Fibroblast of lung (primary cell): Measurements from ENCODE around the gene TAS2R10. TPM values are rescaled to one million over a fixed set of nuclear protein-coding genes. Genes with fewer than 3 reads are reported as not detected.
A peak's percentile ranks its signal among the peaks of the same experiment; 100 is the strongest.

Experiments
- DNase-seq, 2 donors: peaks; one replicate each; pipeline versions ENCODE4 v3.0.0 to v3.0.0-alpha.2; 2010; ENCODE audit warnings: low read depth in 2 of 2
- H2AFZ ChIP-seq: 2 replicates; pipeline ENCODE4 v1.5.1; 2012; ENCODE audit warnings: low read length, control low read depth, inconsistent platforms
- H3K27ac ChIP-seq: 2 replicates; pipeline ENCODE4 v1.5.1; 2011; ENCODE audit warnings: low read length, control low read depth; ENCODE audit not compliant: insufficient read depth
- H3K27me3 ChIP-seq: 2 replicates; pipeline ENCODE4 v1.5.1; 2011; ENCODE audit warnings: mild to moderate bottlenecking, low read length; ENCODE audit not compliant: control insufficient read depth, insufficient read depth
- H3K36me3 ChIP-seq: 2 replicates; pipeline ENCODE4 v1.5.1; 2011; ENCODE audit warnings: low read length; ENCODE audit not compliant: control insufficient read depth, insufficient read depth
- H3K4me1 ChIP-seq: 2 replicates; pipeline ENCODE4 v1.5.1; 2011; ENCODE audit warnings: low read length; ENCODE audit not compliant: control insufficient read depth, insufficient read depth; ENCODE audit errors: extremely low read depth
- H3K4me2 ChIP-seq: 2 replicates; pipeline ENCODE4 v1.5.1; 2011; ENCODE audit warnings: low read length, control low read depth; ENCODE audit not compliant: insufficient read depth; ENCODE audit errors: extremely low read depth
- H3K4me3 ChIP-seq, 4 experiments: fragments of 200-600 bp in 1 of 4; sonication (generic) in 1 of 4; replicated peaks in 1 of 4; 2 replicates each; pipeline ENCODE4 v1.5.1; 2011 to 2016; ENCODE audit warnings: low read length in 4 of 4, low read depth in 3 of 4, mild to moderate bottlenecking in 3 of 4, control low read depth in 2 of 4, inconsistent platforms in 1 of 4, mixed read lengths in 1 of 4; ENCODE audit not compliant: insufficient read depth in 1 of 4; ENCODE audit errors: control extremely low read depth in 1 of 4
- H3K79me2 ChIP-seq: 2 replicates; pipeline ENCODE4 v1.5.1; 2012; ENCODE audit warnings: mild to moderate bottlenecking, low read length, inconsistent platforms; ENCODE audit not compliant: control insufficient read depth, insufficient read depth
- H3K9ac ChIP-seq: 2 replicates; pipeline ENCODE4 v1.5.1; 2011; ENCODE audit warnings: mild to moderate bottlenecking, low read length, control low read depth; ENCODE audit not compliant: insufficient read depth
- H3K9me3 ChIP-seq: 2 replicates; pipeline ENCODE4 v1.5.1; 2012; ENCODE audit warnings: low read depth, low read length; ENCODE audit not compliant: control insufficient read depth, insufficient read depth
- H4K20me1 ChIP-seq: 2 replicates; pipeline ENCODE4 v1.5.1; 2011; ENCODE audit warnings: low read length; ENCODE audit not compliant: control insufficient read depth, insufficient read depth; ENCODE audit errors: extremely low read depth
- CTCF ChIP-seq, 2 donors: IDR thresholded peaks in 1 of 2; conservative IDR thresholded peaks in 1 of 2; 1 replicate in 1 of 2; 2 replicates in 1 of 2; pipeline ENCODE4 v1.5.1; 2011 to 2012; ENCODE audit warnings: low read length in 2 of 2, control low read depth in 1 of 2, inconsistent platforms in 1 of 2, low read depth in 1 of 2, mild to moderate bottlenecking in 1 of 2
- EZH2 ChIP-seq: IDR thresholded peaks from 2 replicates; pipeline ENCODE4 v1.5.1; 2012; ENCODE audit warnings: low read length, control low read depth, mild to moderate bottlenecking; ENCODE audit errors: missing control alignments
- polyA plus RNA-seq, 2 donors: library from polyadenylated mRNA; depleted of rRNA in 1 of 2; stranded (reverse) in 1 of 2; unstranded in 1 of 2; fragments of >200 nt; gene quantifications; 2 replicates each; pipeline ENCODE4 v1.2.1, GENCODE V29; 2011 to 2012; ENCODE audit warnings: missing spikeins in 1 of 2
- total RNA-seq: library from RNA; depleted of rRNA; stranded (reverse); fragments of >200 nt; gene quantifications from 2 replicates; pipeline ENCODE4 v1.2.1, GENCODE V29; 2014

TAS2R10 gene
- total and polyA plus RNA-seq, 2 donors (not counting 1 experiment from before 2014, with no cell fraction given), result 0.10 to 0.50 TPM

GRCh38 chr12:10863512-10864218 lies 37.5 kb upstream of the TAS2R10 start:
- H3K79me2 ChIP-seq, result no peaks in the 10 kb centered on the region
- H2AFZ ChIP-seq, result no peak overlapping the region
- H3K9ac ChIP-seq, result no peak overlapping the region
- no peaks in the 10 kb centered on the region for H3K4me1 ChIP-seq
- H3K4me3 ChIP-seq, result no peak overlapping the region
- H3K36me3 ChIP-seq, result no peaks in the 10 kb centered on the region
- no peak overlapping the region for H3K27ac ChIP-seq
- H3K27me3 ChIP-seq, result no peaks in the 10 kb centered on the region
- TF ChIP-seq EZH2 (no peak), CTCF (conservative IDR thresholded peaks at IDR 0.05 in 1 of 2, IDR thresholded peaks at IDR 0.05 in 1 of 2; ENCODE audit: low read depth in 1 of 2, low read length in 2 of 2) (no peak)
- no peaks in the 10 kb centered on the region for H3K9me3 ChIP-seq
- H3K4me2 ChIP-seq, result no peak overlapping the region
- DNase-seq, result no peak
- no peaks in the 10 kb centered on the region for H4K20me1 ChIP-seq

GRCh38 chr12:10861366-10861765 lies 35.2 kb upstream of the TAS2R10 start:
- Histone ChIP-seq H3K4me2 (no peak overlapping the region), H3K9ac (no peak overlapping the region), H3K4me1 (no peaks in the 10 kb centered on the region), H3K4me3 (no peak overlapping the region), H4K20me1 (no peaks in the 10 kb centered on the region), H3K27me3 (no peaks in the 10 kb centered on the region), H2AFZ (no peak overlapping the region), H3K36me3 (no peaks in the 10 kb centered on the region), H3K9me3 (no peaks in the 10 kb centered on the region), H3K79me2 (no peaks in the 10 kb centered on the region), H3K27ac (no peak overlapping the region)
- no peak for TF ChIP-seq EZH2
- no peak for TF ChIP-seq CTCF (conservative IDR thresholded peaks at IDR 0.05 in 1 of 2, IDR thresholded peaks at IDR 0.05 in 1 of 2; ENCODE audit: low read depth in 1 of 2, low read length in 2 of 2)
- peak; percentile 6 to 20 for DNase-seq

GRCh38 chr12:10855807-10856206 lies 29.6 kb upstream of the TAS2R10 start:
- H3K4me1 ChIP-seq, result no peaks in the 10 kb centered on the region
- H3K9ac ChIP-seq, result no peak overlapping the region
- H4K20me1 ChIP-seq, result no peaks in the 10 kb centered on the region
- no peaks in the 10 kb centered on the region for H3K36me3 ChIP-seq
- H3K79me2 ChIP-seq, result no peaks in the 10 kb centered on the region
- TF ChIP-seq CTCF (conservative IDR thresholded peaks at IDR 0.05 in 1 of 2, IDR thresholded peaks at IDR 0.05 in 1 of 2; ENCODE audit: low read depth in 1 of 2, low read length in 2 of 2), result no peak
- TF ChIP-seq EZH2, result no peak
- no peak overlapping the region for H3K27ac ChIP-seq
- H3K4me3 ChIP-seq, result no peak overlapping the region
- H3K4me2 ChIP-seq, result no peak overlapping the region
- H2AFZ ChIP-seq, result no peak overlapping the region
- no peaks in the 10 kb centered on the region for H3K9me3 ChIP-seq
- no peak for DNase-seq
- no peaks in the 10 kb centered on the region for H3K27me3 ChIP-seq
